Measurements from ENCODE around the gene THUMPD2. TPM values are rescaled to one million over a fixed set of nuclear protein-coding genes. Genes with fewer than 3 reads are reported as not detected.

THUMPD2 gene
- total RNA-seq, 1 donor from 2014 or later, result 10.3 TPM

DNA sequence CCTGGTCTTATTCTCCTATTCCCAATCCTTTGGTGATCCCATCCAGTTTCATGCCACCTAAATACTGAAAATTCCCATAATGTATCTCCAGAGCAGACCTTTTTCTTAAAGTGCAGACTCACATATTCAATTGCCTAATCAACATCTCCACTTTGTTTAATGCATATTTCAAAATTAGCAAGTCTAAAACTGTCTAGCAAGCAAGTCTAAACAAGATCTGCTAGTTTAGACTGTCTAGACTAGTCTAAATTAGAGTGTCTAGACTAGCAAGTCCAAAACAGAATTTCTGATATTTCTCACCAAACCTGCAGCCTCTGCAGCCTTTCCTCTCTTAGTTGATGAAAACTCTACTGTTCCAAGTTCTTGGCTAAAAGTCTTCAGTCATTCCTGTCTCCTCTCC lies 44.6 kb downstream of the THUMPD2 start:
- Histone ChIP-seq H3K36me3 (peaks cover 4 to 30% of the 10 kb centered on the region in 2 donors), H3K27me3 (no peaks in the 10 kb centered on the region)
- intact Hi-C loops (cut with DNase I), result no loop called here

DNA sequence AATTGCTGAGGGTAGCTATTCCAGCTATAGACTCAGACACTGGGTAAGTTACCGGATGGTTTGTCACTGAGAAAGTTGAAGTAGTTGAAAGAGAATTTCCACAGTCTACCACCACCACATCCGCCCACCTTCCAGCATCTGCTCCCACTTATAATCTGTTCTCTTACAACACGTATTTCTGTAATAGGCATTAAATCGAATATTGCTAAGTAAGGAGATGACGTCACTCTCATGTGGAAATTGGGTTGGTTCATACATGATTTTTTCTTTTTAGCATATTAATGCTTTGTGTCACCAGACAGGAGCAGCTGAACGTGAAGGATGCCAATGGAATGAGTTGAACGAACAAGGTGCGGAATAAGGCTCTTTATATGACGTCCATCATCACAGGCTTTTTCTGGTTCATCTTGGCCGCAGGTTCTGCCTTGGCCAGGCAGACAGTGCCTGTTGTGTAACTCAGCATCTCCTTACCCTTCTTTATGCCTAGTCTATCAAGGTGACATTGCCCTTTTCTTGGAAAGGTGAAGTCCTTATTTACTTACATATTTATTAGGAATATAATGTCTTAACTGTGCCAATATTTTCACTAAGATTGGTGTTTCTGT lies 45.9 kb downstream of the THUMPD2 start:
- Histone ChIP-seq H3K4me1 (peaks cover 6% of the 10 kb centered on the region), H3K4me3 (no peak overlapping the region), H3K36me3 (peaks cover 4 to 28% of the 10 kb centered on the region in 2 donors), H3K27ac (no peak overlapping the region), H3K27me3 (no peaks in the 10 kb centered on the region), H3K9me3 (no peaks in the 10 kb centered on the region)
- TF ChIP-seq, protein P1, sequence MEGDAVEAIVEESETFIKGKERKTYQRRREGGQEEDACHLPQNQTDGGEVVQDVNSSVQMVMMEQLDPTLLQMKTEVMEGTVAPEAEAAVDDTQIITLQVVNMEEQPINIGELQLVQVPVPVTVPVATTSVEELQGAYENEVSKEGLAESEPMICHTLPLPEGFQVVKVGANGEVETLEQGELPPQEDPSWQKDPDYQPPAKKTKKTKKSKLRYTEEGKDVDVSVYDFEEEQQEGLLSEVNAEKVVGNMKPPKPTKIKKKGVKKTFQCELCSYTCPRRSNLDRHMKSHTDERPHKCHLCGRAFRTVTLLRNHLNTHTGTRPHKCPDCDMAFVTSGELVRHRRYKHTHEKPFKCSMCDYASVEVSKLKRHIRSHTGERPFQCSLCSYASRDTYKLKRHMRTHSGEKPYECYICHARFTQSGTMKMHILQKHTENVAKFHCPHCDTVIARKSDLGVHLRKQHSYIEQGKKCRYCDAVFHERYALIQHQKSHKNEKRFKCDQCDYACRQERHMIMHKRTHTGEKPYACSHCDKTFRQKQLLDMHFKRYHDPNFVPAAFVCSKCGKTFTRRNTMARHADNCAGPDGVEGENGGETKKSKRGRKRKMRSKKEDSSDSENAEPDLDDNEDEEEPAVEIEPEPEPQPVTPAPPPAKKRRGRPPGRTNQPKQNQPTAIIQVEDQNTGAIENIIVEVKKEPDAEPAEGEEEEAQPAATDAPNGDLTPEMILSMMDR (IDR thresholded peaks at IDR 0.05), result no peak
- no peak for TF ChIP-seq POLR2AphosphoS5 (IDR thresholded peaks at IDR 0.05; ENCODE audit: insufficient read depth in 1 of 2, low read depth in 1 of 2)
- TF ChIP-seq POLR2A (IDR thresholded peaks at IDR 0.05), result no peak
- intact Hi-C loops (cut with DNase I), result no loop called here
- no peak for DNase-seq (ENCODE audit: extremely low spot score in 2 of 2)

More for the DNA sequence above, 44.6 kb downstream of the THUMPD2 start:
- Histone ChIP-seq H3K27ac (no peak overlapping the region), H3K4me3 (no peak overlapping the region), H3K4me1 (peaks cover 6% of the 10 kb centered on the region), H3K9me3 (no peaks in the 10 kb centered on the region)
- no peak for DNase-seq (ENCODE audit: extremely low spot score in 2 of 2)
- TF ChIP-seq, protein P1 (IDR thresholded peaks at IDR 0.05), result no peak
- TF ChIP-seq POLR2A (IDR thresholded peaks at IDR 0.05), result no peak
- TF ChIP-seq POLR2AphosphoS5 (IDR thresholded peaks at IDR 0.05; ENCODE audit: insufficient read depth in 1 of 2, low read depth in 1 of 2), result no peak

- peaks cover 4 to 23% of the 10 kb centered on the region in 2 donors for H3K36me3 ChIP-seq
- intact Hi-C loops (cut with DNase I), result no loop called here
Measured at GRCh38 chr2:39732482-39732881, 46.6 kb downstream of the THUMPD2 start.

DNA sequence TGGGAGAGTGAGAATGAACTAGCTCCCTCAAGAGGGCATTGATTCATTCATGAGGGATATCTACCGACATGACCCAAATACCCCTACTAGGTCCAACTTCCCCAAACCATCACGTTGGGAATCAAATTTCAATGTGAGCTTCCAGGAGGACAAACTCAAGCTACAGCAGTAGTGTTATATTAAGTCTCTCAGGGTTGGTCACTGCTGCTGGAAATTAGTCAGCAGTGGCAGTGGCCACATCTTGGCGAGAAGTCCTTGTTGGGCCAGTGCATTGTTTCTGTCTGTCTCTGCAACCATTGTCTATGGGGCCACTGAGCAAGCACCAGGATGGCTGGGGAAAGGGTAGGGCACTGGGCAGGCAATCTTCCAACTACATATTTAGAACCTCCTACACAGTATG lies 47.5 kb downstream of the THUMPD2 start:
- peaks cover under 1 to 14% of the 10 kb centered on the region in 2 donors for H3K36me3 ChIP-seq
- H3K4me3 ChIP-seq, result no peak overlapping the region
- peaks cover 6% of the 10 kb centered on the region for H3K4me1 ChIP-seq
- intact Hi-C loops (cut with DNase I), result no loop called here
- TF ChIP-seq POLR2A (IDR thresholded peaks at IDR 0.05) (no peak), POLR2AphosphoS5 (IDR thresholded peaks at IDR 0.05; ENCODE audit: insufficient read depth in 1 of 2, low read depth in 1 of 2) (no peak)
- TF ChIP-seq, protein P1 (IDR thresholded peaks at IDR 0.05), result no peak
- DNase-seq (ENCODE audit: extremely low spot score in 2 of 2), result no peak
- no peak overlapping the region for H3K27ac ChIP-seq
- no peaks in the 10 kb centered on the region for H3K9me3 ChIP-seq
- H3K27me3 ChIP-seq, result no peaks in the 10 kb centered on the region

More at GRCh38 chr2:39732482-39732881, 46.6 kb downstream of the THUMPD2 start:
- Histone ChIP-seq H3K4me1 (peaks cover 6% of the 10 kb centered on the region), H3K4me3 (no peak overlapping the region), H3K9me3 (no peaks in the 10 kb centered on the region), H3K27ac (no peak overlapping the region), H3K27me3 (no peaks in the 10 kb centered on the region)
- no peak for DNase-seq (ENCODE audit: extremely low spot score in 2 of 2)
- TF ChIP-seq POLR2A (IDR thresholded peaks at IDR 0.05), result no peak
- TF ChIP-seq POLR2AphosphoS5 (IDR thresholded peaks at IDR 0.05; ENCODE audit: insufficient read depth in 1 of 2, low read depth in 1 of 2), result no peak
- TF ChIP-seq, protein P1 (IDR thresholded peaks at IDR 0.05), result no peak

- TF ChIP-seq, protein P1 (IDR thresholded peaks at IDR 0.05), result no peak
- TF ChIP-seq POLR2AphosphoS5 (IDR thresholded peaks at IDR 0.05; ENCODE audit: insufficient read depth in 1 of 2, low read depth in 1 of 2), result no peak
- no peak for TF ChIP-seq POLR2A (IDR thresholded peaks at IDR 0.05)
- intact Hi-C loops (cut with DNase I), result no loop called here
- no peak overlapping the region for H3K27ac ChIP-seq
- DNase-seq (ENCODE audit: extremely low spot score in 2 of 2), result no peak
- H3K36me3 ChIP-seq, result peaks cover 0 to 7% of the 10 kb centered on the region in 2 donors
- no peak overlapping the region for H3K4me3 ChIP-seq
- H3K4me1 ChIP-seq, result peaks cover 6% of the 10 kb centered on the region
- no peaks in the 10 kb centered on the region for H3K27me3 ChIP-seq
- no peaks in the 10 kb centered on the region for H3K9me3 ChIP-seq
Measured at GRCh38 chr2:39730685-39731302, 48.3 kb downstream of the THUMPD2 start.
